Neural progenitor cell (in vitro differentiated cells): ENCODE results near the gene RNU6-8.

ENCODE experiments used
- CTCF ChIP-seq: fragments of 200-600 bp; sonication (generic); IDR thresholded peaks from 2 replicates; pipeline ENCODE4 v1.5.1; 2017; ENCODE audit warnings: antibody characterized with exemption, mild to moderate bottlenecking
- EZH2 ChIP-seq: fragments of 200-600 bp; sonication (generic); IDR thresholded peaks from 2 replicates; pipeline ENCODE4 v1.6.1; 2017; ENCODE audit warnings: antibody characterized with exemption, mild to moderate bottlenecking, moderate library complexity
- EZH2phosphoT487 ChIP-seq: fragments of 200-600 bp; sonication (generic); IDR thresholded peaks from 2 replicates; pipeline ENCODE4 v1.6.1; 2017; ENCODE audit warnings: antibody characterized with exemption

GRCh38 chr14:32212833-32213232 lies 9.8 kb upstream of the RNU6-8 start:
- no peak for TF ChIP-seq CTCF
- no peak for TF ChIP-seq EZH2
- no peak for TF ChIP-seq EZH2phosphoT487
